ENCODE data around the gene OSGEP.

Gene OSGEP

GRCh38 chr14:20461225-20462141 is 6.9 kb upstream of the OSGEP start, which contains the start of gene PIP4P1 (continued):
- TF ChIP-seq ZNF610 (tag by site-specific recombination; IDR thresholded peaks at IDR 0.05; ENCODE audit: borderline replicate concordance), result peak; percentile 98
- TF ChIP-seq SCRT2 (tag by site-specific recombination; IDR thresholded peaks at IDR 0.05), result peak; percentile 98
- no peak for TF ChIP-seq TSHZ1 (tag by site-specific recombination; IDR thresholded peaks at IDR 0.05; ENCODE audit: borderline replicate concordance)
- TF ChIP-seq ZNF514 (tag by site-specific recombination; IDR thresholded peaks at IDR 0.05), result no peak
- TF ChIP-seq ZNF350 (tag by site-specific recombination; IDR thresholded peaks at IDR 0.05), result peak; percentile 92
- no peak for TF ChIP-seq ZNF133 (tag by site-specific recombination; IDR thresholded peaks at IDR 0.05)
- no peak for TF ChIP-seq ZNF169 (tag by site-specific recombination; IDR thresholded peaks at IDR 0.05)
- no peak for TF ChIP-seq ZNF324 (tag by site-specific recombination; IDR thresholded peaks at IDR 0.05)
- no peak for TF ChIP-seq RBAK (tag by site-specific recombination; IDR thresholded peaks at IDR 0.05)
- TF ChIP-seq, protein P1, sequence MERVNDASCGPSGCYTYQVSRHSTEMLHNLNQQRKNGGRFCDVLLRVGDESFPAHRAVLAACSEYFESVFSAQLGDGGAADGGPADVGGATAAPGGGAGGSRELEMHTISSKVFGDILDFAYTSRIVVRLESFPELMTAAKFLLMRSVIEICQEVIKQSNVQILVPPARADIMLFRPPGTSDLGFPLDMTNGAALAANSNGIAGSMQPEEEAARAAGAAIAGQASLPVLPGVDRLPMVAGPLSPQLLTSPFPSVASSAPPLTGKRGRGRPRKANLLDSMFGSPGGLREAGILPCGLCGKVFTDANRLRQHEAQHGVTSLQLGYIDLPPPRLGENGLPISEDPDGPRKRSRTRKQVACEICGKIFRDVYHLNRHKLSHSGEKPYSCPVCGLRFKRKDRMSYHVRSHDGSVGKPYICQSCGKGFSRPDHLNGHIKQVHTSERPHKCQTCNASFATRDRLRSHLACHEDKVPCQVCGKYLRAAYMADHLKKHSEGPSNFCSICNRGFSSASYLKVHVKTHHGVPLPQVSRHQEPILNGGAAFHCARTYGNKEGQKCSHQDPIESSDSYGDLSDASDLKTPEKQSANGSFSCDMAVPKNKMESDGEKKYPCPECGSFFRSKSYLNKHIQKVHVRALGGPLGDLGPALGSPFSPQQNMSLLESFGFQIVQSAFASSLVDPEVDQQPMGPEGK (tag by site-specific recombination; IDR thresholded peaks at IDR 0.05), result no peak
- TF ChIP-seq ZNF555 (tag by site-specific recombination; conservative IDR thresholded peaks at IDR 0.05), result no peak
- TF ChIP-seq ZNF639 (tag by site-specific recombination; IDR thresholded peaks at IDR 0.05), result no peak
- no peak for TF ChIP-seq ZNF626 (tag by site-specific recombination; IDR thresholded peaks at IDR 0.05)
- TF ChIP-seq GLIS2 (tag by site-specific recombination; IDR thresholded peaks at IDR 0.05), result no peak
- TF ChIP-seq ZSCAN30 (tag by site-specific recombination; IDR thresholded peaks at IDR 0.05), result no peak
- no peak for TF ChIP-seq ZNF112 (tag by site-specific recombination; IDR thresholded peaks at IDR 0.05)
- no peak for TF ChIP-seq ZNF146 (tag by site-specific recombination; IDR thresholded peaks at IDR 0.05)
- TF ChIP-seq ZNF214 (tag by site-specific recombination; IDR thresholded peaks at IDR 0.05; ENCODE audit: borderline replicate concordance), result no peak
- TF ChIP-seq ZNF76 (tag by site-specific recombination; IDR thresholded peaks at IDR 0.05; ENCODE audit: borderline replicate concordance, low read depth), result no peak; the same call in 1 of the 2 replicates
- TF ChIP-seq ZNF560 (tag by site-specific recombination; IDR thresholded peaks at IDR 0.05; ENCODE audit: borderline replicate concordance), result no peak
- TF ChIP-seq, protein P2, sequence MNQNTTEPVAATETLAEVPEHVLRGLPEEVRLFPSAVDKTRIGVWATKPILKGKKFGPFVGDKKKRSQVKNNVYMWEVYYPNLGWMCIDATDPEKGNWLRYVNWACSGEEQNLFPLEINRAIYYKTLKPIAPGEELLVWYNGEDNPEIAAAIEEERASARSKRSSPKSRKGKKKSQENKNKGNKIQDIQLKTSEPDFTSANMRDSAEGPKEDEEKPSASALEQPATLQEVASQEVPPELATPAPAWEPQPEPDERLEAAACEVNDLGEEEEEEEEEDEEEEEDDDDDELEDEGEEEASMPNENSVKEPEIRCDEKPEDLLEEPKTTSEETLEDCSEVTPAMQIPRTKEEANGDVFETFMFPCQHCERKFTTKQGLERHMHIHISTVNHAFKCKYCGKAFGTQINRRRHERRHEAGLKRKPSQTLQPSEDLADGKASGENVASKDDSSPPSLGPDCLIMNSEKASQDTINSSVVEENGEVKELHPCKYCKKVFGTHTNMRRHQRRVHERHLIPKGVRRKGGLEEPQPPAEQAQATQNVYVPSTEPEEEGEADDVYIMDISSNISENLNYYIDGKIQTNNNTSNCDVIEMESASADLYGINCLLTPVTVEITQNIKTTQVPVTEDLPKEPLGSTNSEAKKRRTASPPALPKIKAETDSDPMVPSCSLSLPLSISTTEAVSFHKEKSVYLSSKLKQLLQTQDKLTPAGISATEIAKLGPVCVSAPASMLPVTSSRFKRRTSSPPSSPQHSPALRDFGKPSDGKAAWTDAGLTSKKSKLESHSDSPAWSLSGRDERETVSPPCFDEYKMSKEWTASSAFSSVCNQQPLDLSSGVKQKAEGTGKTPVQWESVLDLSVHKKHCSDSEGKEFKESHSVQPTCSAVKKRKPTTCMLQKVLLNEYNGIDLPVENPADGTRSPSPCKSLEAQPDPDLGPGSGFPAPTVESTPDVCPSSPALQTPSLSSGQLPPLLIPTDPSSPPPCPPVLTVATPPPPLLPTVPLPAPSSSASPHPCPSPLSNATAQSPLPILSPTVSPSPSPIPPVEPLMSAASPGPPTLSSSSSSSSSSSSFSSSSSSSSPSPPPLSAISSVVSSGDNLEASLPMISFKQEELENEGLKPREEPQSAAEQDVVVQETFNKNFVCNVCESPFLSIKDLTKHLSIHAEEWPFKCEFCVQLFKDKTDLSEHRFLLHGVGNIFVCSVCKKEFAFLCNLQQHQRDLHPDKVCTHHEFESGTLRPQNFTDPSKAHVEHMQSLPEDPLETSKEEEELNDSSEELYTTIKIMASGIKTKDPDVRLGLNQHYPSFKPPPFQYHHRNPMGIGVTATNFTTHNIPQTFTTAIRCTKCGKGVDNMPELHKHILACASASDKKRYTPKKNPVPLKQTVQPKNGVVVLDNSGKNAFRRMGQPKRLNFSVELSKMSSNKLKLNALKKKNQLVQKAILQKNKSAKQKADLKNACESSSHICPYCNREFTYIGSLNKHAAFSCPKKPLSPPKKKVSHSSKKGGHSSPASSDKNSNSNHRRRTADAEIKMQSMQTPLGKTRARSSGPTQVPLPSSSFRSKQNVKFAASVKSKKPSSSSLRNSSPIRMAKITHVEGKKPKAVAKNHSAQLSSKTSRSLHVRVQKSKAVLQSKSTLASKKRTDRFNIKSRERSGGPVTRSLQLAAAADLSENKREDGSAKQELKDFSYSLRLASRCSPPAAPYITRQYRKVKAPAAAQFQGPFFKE (tag by site-specific recombination; IDR thresholded peaks at IDR 0.05; ENCODE audit: borderline replicate concordance), result no peak
- TF ChIP-seq SETDB1 (IDR thresholded peaks at IDR 0.05; ENCODE audit: insufficient read length, low read length), result peak; percentile 96
- TF ChIP-seq ZNF426 (tag by site-specific recombination; IDR thresholded peaks at IDR 0.05), result no peak
- no peak for TF ChIP-seq ZNF792 (tag by site-specific recombination; IDR thresholded peaks at IDR 0.05)
- no peak for TF ChIP-seq ZNF391 (tag by site-specific recombination; IDR thresholded peaks at IDR 0.05; ENCODE audit: borderline replicate concordance, low read depth)
- no peak for TF ChIP-seq ZNF521 (tag by site-specific recombination; IDR thresholded peaks at IDR 0.05)
